Activated gamma-delta T cell treated with Interleukin-2 at 50 U/mL for 16 hours (primary cell): ENCODE data around the gene AK5.
"Not testable (repeated sequence)": the region's sequence is repeated elsewhere in the genome, so short reads cannot be mapped to it uniquely, and the experiment has no call there.

Experiments used
- DNase-seq: peaks from one replicate; pipeline ENCODE4 v3.0.0-alpha.2; 2020

The AK5 gene

GRCh38 chr1:77288275-77288674, 6.5 kb downstream of the AK5 start:
- no peak for DNase-seq

GRCh38 chr1:77290576-77290975, 8.8 kb downstream of the AK5 start:
- no peak for DNase-seq

GRCh38 chr1:77292551-77292950, 10.7 kb downstream of the AK5 start:
- DNase-seq = no peak

- DNase-seq = no peak
Measured at GRCh38 chr1:77300566-77300965, 18.7 kb downstream of the AK5 start.

GRCh38 chr1:77303387-77303786, 21.6 kb downstream of the AK5 start:
- no peak for DNase-seq

GRCh38 chr1:77308889-77309621, 27.2 kb downstream of the AK5 start:
- DNase-seq = no peak

- no peak for DNase-seq
Measured at GRCh38 chr1:77310924-77311323, 29.1 kb downstream of the AK5 start.

GRCh38 chr1:77312364-77312763, 30.5 kb downstream of the AK5 start:
- DNase-seq = not testable (repeated sequence)

- peak; percentile 13 for DNase-seq
Measured at GRCh38 chr1:77313491-77313890, 31.7 kb downstream of the AK5 start.

- DNase-seq = no peak
Measured at GRCh38 chr1:77316006-77316405, 34.2 kb downstream of the AK5 start.

- no peak for DNase-seq
Measured at GRCh38 chr1:77316966-77317365, 35.1 kb downstream of the AK5 start.

GRCh38 chr1:77319036-77319705, 37.4 kb downstream of the AK5 start:
- DNase-seq = no peak

- DNase-seq = no peak
Measured at GRCh38 chr1:77322061-77322900, 40.5 kb downstream of the AK5 start.

GRCh38 chr1:77333501-77333900, 51.7 kb downstream of the AK5 start:
- DNase-seq = no peak

- no peak for DNase-seq
Measured at GRCh38 chr1:77336729-77337128, 54.9 kb downstream of the AK5 start.

GRCh38 chr1:77339326-77339725, 57.5 kb downstream of the AK5 start:
- no peak for DNase-seq

GRCh38 chr1:77341195-77341594, 59.4 kb downstream of the AK5 start:
- no peak for DNase-seq

- DNase-seq = no peak
Measured at GRCh38 chr1:77342745-77343144, 60.9 kb downstream of the AK5 start.

- no peak for DNase-seq
Measured at GRCh38 chr1:77347646-77348045, 65.8 kb downstream of the AK5 start.

GRCh38 chr1:77348549-77348948, 66.7 kb downstream of the AK5 start:
- DNase-seq = no peak

GRCh38 chr1:77349275-77349674, 67.5 kb downstream of the AK5 start:
- no peak for DNase-seq

- DNase-seq = no peak
Measured at GRCh38 chr1:77350012-77350770, 68.4 kb downstream of the AK5 start.

- no peak for DNase-seq
Measured at GRCh38 chr1:77354536-77354935, 72.7 kb downstream of the AK5 start.
